Ovary (tissue), 3 donors: Measurements from ENCODE around the gene MINDY2.

Experiments
- EP300 ChIP-seq: sonication (generic); formaldehyde crosslinking; IDR thresholded peaks from one replicate; pipeline ENCODE4 v1.6.1; 2017; ENCODE audit warnings: antibody characterized with exemption
- POLR2A ChIP-seq: fragments of 450-650 bp; IDR thresholded peaks from one replicate; pipeline ENCODE4 v1.6.1; 2017; ENCODE audit warnings: antibody characterized with exemption, mild to moderate bottlenecking, moderate library complexity
- TF ChIP-seq, protein P1 (sequence below), 3 donors: fragments of 450-650 bp in 2 of 3; fragments of 200-600 bp in 1 of 3; IDR thresholded peaks; one replicate each; pipeline versions ENCODE4 v1.5.1 to v1.8.0; 2016 to 2022; ENCODE audit warnings: antibody characterized with exemption in 3 of 3, mild to moderate bottlenecking in 1 of 3
- donor health status: DM: no; HTN: no; CAD: no.

DNA sequence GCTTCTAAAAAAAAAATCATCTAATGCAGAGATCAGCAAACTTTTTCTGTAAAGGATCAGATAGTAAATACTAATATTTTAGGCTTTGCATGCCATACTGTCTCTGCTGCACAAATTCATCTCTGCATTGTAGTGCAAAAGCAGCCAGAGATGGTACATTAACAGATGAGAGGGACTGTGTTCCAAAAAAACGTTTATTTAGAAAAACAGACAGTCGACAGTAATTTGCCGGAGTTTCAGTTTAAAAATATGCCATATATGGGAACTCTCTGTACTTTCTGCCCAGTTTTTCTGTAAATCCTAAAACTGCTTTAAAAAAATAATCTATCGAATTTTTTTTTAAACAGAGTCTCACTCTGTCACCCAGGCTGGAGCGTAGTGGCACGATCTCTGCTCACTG, 14.3 kb downstream of the MINDY2 start:
- TF ChIP-seq, protein P1, sequence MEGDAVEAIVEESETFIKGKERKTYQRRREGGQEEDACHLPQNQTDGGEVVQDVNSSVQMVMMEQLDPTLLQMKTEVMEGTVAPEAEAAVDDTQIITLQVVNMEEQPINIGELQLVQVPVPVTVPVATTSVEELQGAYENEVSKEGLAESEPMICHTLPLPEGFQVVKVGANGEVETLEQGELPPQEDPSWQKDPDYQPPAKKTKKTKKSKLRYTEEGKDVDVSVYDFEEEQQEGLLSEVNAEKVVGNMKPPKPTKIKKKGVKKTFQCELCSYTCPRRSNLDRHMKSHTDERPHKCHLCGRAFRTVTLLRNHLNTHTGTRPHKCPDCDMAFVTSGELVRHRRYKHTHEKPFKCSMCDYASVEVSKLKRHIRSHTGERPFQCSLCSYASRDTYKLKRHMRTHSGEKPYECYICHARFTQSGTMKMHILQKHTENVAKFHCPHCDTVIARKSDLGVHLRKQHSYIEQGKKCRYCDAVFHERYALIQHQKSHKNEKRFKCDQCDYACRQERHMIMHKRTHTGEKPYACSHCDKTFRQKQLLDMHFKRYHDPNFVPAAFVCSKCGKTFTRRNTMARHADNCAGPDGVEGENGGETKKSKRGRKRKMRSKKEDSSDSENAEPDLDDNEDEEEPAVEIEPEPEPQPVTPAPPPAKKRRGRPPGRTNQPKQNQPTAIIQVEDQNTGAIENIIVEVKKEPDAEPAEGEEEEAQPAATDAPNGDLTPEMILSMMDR (IDR thresholded peaks at IDR 0.05): no peak
- TF ChIP-seq POLR2A (no peak), EP300 (no peak)
